KBM-7 (cell line): Measurements from ENCODE around the gene ROBO1.

ENCODE experiments used
- DNase-seq: peaks from one replicate; pipeline ENCODE4 v3.0.0-alpha.2; 2015
- in situ Hi-C: fragments of 300-500 bp; cut with MboI; formaldehyde crosslinking; loops from 2 replicates; pipeline ENCODE4 v1.14.3; 2020; ENCODE audit warnings: low sequenced_read_pairs, low pct_unique_long_range_greater_than_20kb, mixed read lengths

ROBO1 gene

GRCh38 chr3:78927759-78928158 is 840.0 kb downstream of the ROBO1 start:
- in situ Hi-C loops: no loop called here
- DNase-seq: no peak

- in situ Hi-C loops: no loop called here
- no peak for DNase-seq
Measured at GRCh38 chr3:78926523-78926922, 841.3 kb downstream of the ROBO1 start.

- no peak for DNase-seq
- in situ Hi-C loops: no loop called here
Measured at GRCh38 chr3:78924711-78925110, 843.1 kb downstream of the ROBO1 start.

- DNase-seq: no peak
- in situ Hi-C loops: no loop called here
Measured at GRCh38 chr3:78919021-78919755, 848.6 kb downstream of the ROBO1 start.

GRCh38 chr3:78918361-78919020 is 849.3 kb downstream of the ROBO1 start:
- no peak for DNase-seq
- in situ Hi-C loops: no loop called here

- in situ Hi-C loops: no loop called here
- DNase-seq: no peak
Measured at GRCh38 chr3:78917536-78917935, 850.3 kb downstream of the ROBO1 start.

GRCh38 chr3:78913711-78914110 is 854.1 kb downstream of the ROBO1 start:
- in situ Hi-C loops: no loop called here
- no peak for DNase-seq

- no peak for DNase-seq
- in situ Hi-C loops: no loop called here
Measured at GRCh38 chr3:78912687-78913086, 855.1 kb downstream of the ROBO1 start.

GRCh38 chr3:78912259-78912658 is 855.5 kb downstream of the ROBO1 start:
- no peak for DNase-seq
- in situ Hi-C loops: no loop called here

- in situ Hi-C loops: no loop called here
- DNase-seq: no peak
Measured at GRCh38 chr3:78911394-78911793, 856.4 kb downstream of the ROBO1 start.

GRCh38 chr3:78908236-78908635 is 859.6 kb downstream of the ROBO1 start:
- in situ Hi-C loops: no loop called here
- DNase-seq: no peak

- in situ Hi-C loops: no loop called here
- DNase-seq: no peak
Measured at GRCh38 chr3:78907367-78907766, 860.4 kb downstream of the ROBO1 start.

- in situ Hi-C loops: no loop called here
- DNase-seq: no peak
Measured at GRCh38 chr3:78906930-78907329, 860.9 kb downstream of the ROBO1 start.

- in situ Hi-C loops: no loop called here
- no peak for DNase-seq
Measured at GRCh38 chr3:78906245-78906644, 861.6 kb downstream of the ROBO1 start.

GRCh38 chr3:78905700-78906099 is 862.1 kb downstream of the ROBO1 start:
- in situ Hi-C loops: no loop called here
- no peak for DNase-seq

GRCh38 chr3:78901544-78901943 is 866.3 kb downstream of the ROBO1 start:
- no peak for DNase-seq
- in situ Hi-C loops: no loop called here

GRCh38 chr3:78900880-78901279 is 866.9 kb downstream of the ROBO1 start:
- no peak for DNase-seq
- in situ Hi-C loops: no loop called here

- in situ Hi-C loops: no loop called here
- no peak for DNase-seq
Measured at GRCh38 chr3:78900426-78900825, 867.4 kb downstream of the ROBO1 start.

- in situ Hi-C loops: no loop called here
- DNase-seq: no peak
Measured at GRCh38 chr3:78895528-78895927, 872.3 kb downstream of the ROBO1 start.

GRCh38 chr3:78894787-78895186 is 873.0 kb downstream of the ROBO1 start:
- DNase-seq: no peak
- in situ Hi-C loops: no loop called here

- in situ Hi-C loops: no loop called here
- DNase-seq: no peak
Measured at GRCh38 chr3:78893161-78893560, 874.6 kb downstream of the ROBO1 start.
